Heart left ventricle (tissue), 13 donors: ENCODE data around the gene LRRFIP1.

ENCODE experiments used
- POLR2A ChIP-seq, 2 donors: fragments of 450-650 bp; IDR thresholded peaks; one replicate each; pipeline ENCODE4 v1.6.1; 2017; ENCODE audit warnings: antibody characterized with exemption in 2 of 2, mild to moderate bottlenecking in 2 of 2, moderate library complexity in 2 of 2
- TF ChIP-seq, protein P1 (sequence below), 12 donors: fragments of 200-600 bp; sonication (generic) in 4 of 12; IDR thresholded peaks; one replicate each; pipeline versions ENCODE4 v1.5.0 to v1.8.0; 2018 to 2022; ENCODE audit warnings: antibody characterized with exemption in 12 of 12, mild to moderate bottlenecking in 5 of 12
- donor health status: ischemic (EF 13 %, LVEDD 7.1; RV severe dilation, severe dysfunction).
- donor health status: DM: no; HTN: yes; CAD: no.
- donor health status: DM: no; HTN: no; CAD: no.
- donor health status: ischemic (EF 25% LVEDD 6.9; RV normal size, moderate dysfunction).
- donor health status: ischemic (EF 25% LVEDD 5.7; RV mildly dilated, moderate dysfunction).
- donor health status: ischemic (EF 35%, LVEDD 5.7; RV mildly dilated, moderate dysfunction).
- donor health status: nonischemic (EF 11% LVEDD 7.7; RV severe dilation, severe dysfunction).
- donor health status: DM: yes; HTN: yes; CAD: no.
- donor health status: PGD.
- donor health status: ischemic (EF 29% LVEDD 5.4; RV normal size, mild dysfunction).
- donor health status: nonischemic (EF 23%, LVEDD 6.1; RV moderate dilation, normal function).

DNA sequence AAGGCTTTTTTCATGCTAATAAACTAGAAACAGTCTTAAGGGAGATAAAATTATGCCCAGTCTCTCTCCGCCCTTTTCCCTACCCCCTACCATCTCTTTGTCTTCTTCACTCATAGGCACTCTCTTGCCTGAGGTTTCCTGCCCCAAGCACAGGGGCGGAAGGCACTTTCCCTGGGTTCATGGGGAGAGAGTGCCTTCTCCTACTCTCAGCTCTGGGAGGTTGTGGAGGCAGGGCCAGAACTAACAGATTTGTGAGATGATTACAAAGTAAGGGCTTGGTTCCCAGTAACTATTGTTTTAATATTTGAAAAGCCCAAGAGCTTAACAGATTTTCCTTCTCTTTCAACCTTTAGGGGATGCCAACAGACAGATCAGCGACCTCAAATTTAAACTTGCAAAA lies 145.1 kb downstream of the LRRFIP1 start:
- TF ChIP-seq, protein P1, sequence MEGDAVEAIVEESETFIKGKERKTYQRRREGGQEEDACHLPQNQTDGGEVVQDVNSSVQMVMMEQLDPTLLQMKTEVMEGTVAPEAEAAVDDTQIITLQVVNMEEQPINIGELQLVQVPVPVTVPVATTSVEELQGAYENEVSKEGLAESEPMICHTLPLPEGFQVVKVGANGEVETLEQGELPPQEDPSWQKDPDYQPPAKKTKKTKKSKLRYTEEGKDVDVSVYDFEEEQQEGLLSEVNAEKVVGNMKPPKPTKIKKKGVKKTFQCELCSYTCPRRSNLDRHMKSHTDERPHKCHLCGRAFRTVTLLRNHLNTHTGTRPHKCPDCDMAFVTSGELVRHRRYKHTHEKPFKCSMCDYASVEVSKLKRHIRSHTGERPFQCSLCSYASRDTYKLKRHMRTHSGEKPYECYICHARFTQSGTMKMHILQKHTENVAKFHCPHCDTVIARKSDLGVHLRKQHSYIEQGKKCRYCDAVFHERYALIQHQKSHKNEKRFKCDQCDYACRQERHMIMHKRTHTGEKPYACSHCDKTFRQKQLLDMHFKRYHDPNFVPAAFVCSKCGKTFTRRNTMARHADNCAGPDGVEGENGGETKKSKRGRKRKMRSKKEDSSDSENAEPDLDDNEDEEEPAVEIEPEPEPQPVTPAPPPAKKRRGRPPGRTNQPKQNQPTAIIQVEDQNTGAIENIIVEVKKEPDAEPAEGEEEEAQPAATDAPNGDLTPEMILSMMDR (IDR thresholded peaks at IDR 0.05): no peak
- no peak for TF ChIP-seq POLR2A (IDR thresholded peaks at IDR 0.05)
